OCI-LY1 (cell line): Measurements from ENCODE around the gene JUN.

Source experiments
- H2AFZ ChIP-seq: fragments of 200-600 bp; sonication (generic), shearing (Covaris generic); 2 replicates; pipeline ENCODE4 v1.6.0; 2014; ENCODE audit warnings: antibody characterized with exemption, mild to moderate bottlenecking, low read length
- H3F3A ChIP-seq: fragments of 200-600 bp; sonication (generic), shearing (Covaris generic); 2 replicates; pipeline ENCODE4 v1.6.0; 2014; ENCODE audit warnings: mild to moderate bottlenecking, antibody characterized with exemption, low read length, moderate library complexity; ENCODE audit not compliant: insufficient read depth
- H3K27ac ChIP-seq: fragments of 200-600 bp; sonication (generic); 2 replicates; pipeline ENCODE4 v1.5.1; 2014; ENCODE audit warnings: low read length, mixed run types, mild to moderate bottlenecking, low read depth; ENCODE audit not compliant: poor library complexity, severe bottlenecking
- H3K27me3 ChIP-seq: fragments of 200-600 bp; sonication (generic); 2 replicates; pipeline ENCODE4 v1.6.0; 2014; ENCODE audit warnings: antibody characterized with exemption, mild to moderate bottlenecking, low read length, moderate library complexity; ENCODE audit not compliant: insufficient read depth
- H3K36me3 ChIP-seq: fragments of 200-600 bp; sonication (generic); 2 replicates; pipeline ENCODE4 v1.6.1; 2014; ENCODE audit warnings: mild to moderate bottlenecking, antibody characterized with exemption, low read length, moderate library complexity, mixed read lengths; ENCODE audit not compliant: insufficient read depth
- H3K4me1 ChIP-seq: fragments of 200-600 bp; sonication (generic); 2 replicates; pipeline ENCODE4 v1.5.1; 2014; ENCODE audit warnings: mild to moderate bottlenecking, low read length, moderate library complexity; ENCODE audit not compliant: insufficient read depth, severe bottlenecking
- H3K4me2 ChIP-seq: fragments of 200-600 bp; sonication (generic), shearing (Covaris generic); 2 replicates; pipeline ENCODE4 v1.6.1; 2014; ENCODE audit warnings: low read length
- H3K4me3 ChIP-seq: fragments of 200-600 bp; sonication (generic); 2 replicates; pipeline ENCODE4 v1.5.1; 2014; ENCODE audit warnings: low read length, low read depth, mild to moderate bottlenecking, mixed read lengths; ENCODE audit not compliant: poor library complexity, severe bottlenecking
- H3K79me2 ChIP-seq: fragments of 200-600 bp; shearing (Covaris generic); 2 replicates; pipeline ENCODE4 v1.6.1; 2016; ENCODE audit warnings: mixed run types, low read length, mixed read lengths; ENCODE audit not compliant: insufficient read depth
- H3K9ac ChIP-seq: fragments of 200-600 bp; sonication (generic), shearing (Covaris generic); 2 replicates; pipeline ENCODE4 v1.6.1; 2014; ENCODE audit warnings: mild to moderate bottlenecking, low read length, mixed read lengths
- H3K9me2 ChIP-seq: fragments of 200-600 bp; sonication (generic), shearing (Covaris generic); 2 replicates; pipeline ENCODE4 v1.6.1; 2014; ENCODE audit warnings: low read depth, mild to moderate bottlenecking, low read length, mixed read lengths
- H3K9me3 ChIP-seq: fragments of 200-600 bp; shearing (Covaris generic); 2 replicates; pipeline ENCODE4 v1.6.1; 2014; ENCODE audit warnings: low read length, mixed read lengths
- H4K20me1 ChIP-seq: fragments of 200-600 bp; sonication (generic), shearing (Covaris generic); 2 replicates; pipeline ENCODE4 v1.6.0; 2016; ENCODE audit warnings: mild to moderate bottlenecking, low read length; ENCODE audit not compliant: insufficient read depth
- CTCF ChIP-seq: fragments of 200-600 bp; sonication (generic), shearing (Covaris generic); IDR thresholded peaks from 2 replicates; pipeline ENCODE4 v1.5.1; 2017; ENCODE audit warnings: mild to moderate bottlenecking, antibody characterized with exemption, low read length, moderate library complexity, mixed read lengths
- EZH2 ChIP-seq: fragments of 200-600 bp; sonication (generic), shearing (Covaris generic); IDR thresholded peaks from 2 replicates; pipeline ENCODE4 v1.8.0; 2017; ENCODE audit warnings: borderline replicate concordance, mixed run types, mild to moderate bottlenecking, antibody characterized with exemption, low read length, moderate library complexity, mixed read lengths

JUN gene

GRCh38 chr1:58783993-58784757 lies at the start of gene JUN:
JUN (minus strand) TSS chr1:58784047; CDS start chr1:58783070, 977 bp downstream.
- H3F3A ChIP-seq: no peaks in the 10 kb centered on the region

DNA sequence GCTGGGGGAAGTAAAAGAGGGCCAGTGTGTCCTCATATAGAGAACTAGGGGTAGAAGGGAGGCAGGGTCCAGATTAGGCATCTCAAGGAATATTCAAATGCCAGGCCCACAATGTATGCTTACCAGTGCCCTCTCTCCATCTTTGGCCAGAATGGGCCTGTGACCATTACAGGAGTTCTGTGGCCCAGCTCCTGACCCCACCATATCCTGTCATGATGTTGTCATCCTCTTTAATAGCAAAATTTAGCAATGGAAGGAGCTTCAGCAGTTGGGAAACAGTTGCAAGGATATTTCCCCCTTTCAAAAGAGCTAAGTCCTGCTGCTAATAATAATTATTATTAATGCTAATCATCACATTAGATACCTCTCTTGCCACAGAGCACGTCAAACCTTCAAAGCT lies 49.3 kb upstream of the JUN start:
- H3K27ac ChIP-seq: no peak overlapping the region
- no peaks in the 10 kb centered on the region for H3K4me1 ChIP-seq
- H2AFZ ChIP-seq: no peak overlapping the region
- H3K9ac ChIP-seq: no peak overlapping the region
- H4K20me1 ChIP-seq: no peaks in the 10 kb centered on the region
- no peaks in the 10 kb centered on the region for H3K9me2 ChIP-seq
- TF ChIP-seq EZH2 (no peak), CTCF (no peak)
- no peaks in the 10 kb centered on the region for H3K27me3 ChIP-seq
- no peak overlapping the region for H3K4me2 ChIP-seq
- H3F3A ChIP-seq: no peaks in the 10 kb centered on the region
- no peaks in the 10 kb centered on the region for H3K36me3 ChIP-seq
- no peak overlapping the region for H3K4me3 ChIP-seq
- no peaks in the 10 kb centered on the region for H3K79me2 ChIP-seq
- no peaks in the 10 kb centered on the region for H3K9me3 ChIP-seq

More at GRCh38 chr1:58783993-58784757, at the start of gene JUN:
- Histone ChIP-seq H3K27ac (peak within 1 kb of the TSS; percentile 21), H3K27me3 (no peaks in the 10 kb centered on the region; the same call in 1 of the 2 replicates), H3K9me3 (no peaks in the 10 kb centered on the region), H3K9ac (peak within 1 kb of the TSS; percentile 76), H3K9me2 (no peaks in the 10 kb centered on the region), H3K4me2 (peak within 1 kb of the TSS; percentile 82), H3K4me1 (peaks cover 30% of the 10 kb centered on the region), H4K20me1 (no peaks in the 10 kb centered on the region), H2AFZ (no peak within 1 kb of the TSS), H3K4me3 (peak within 1 kb of the TSS; percentile 72), H3K79me2 (no peaks in the 10 kb centered on the region), H3K36me3 (no peaks in the 10 kb centered on the region; the same call in 1 of the 2 replicates)
- TF ChIP-seq CTCF (no peak), EZH2 (no peak)

DNA sequence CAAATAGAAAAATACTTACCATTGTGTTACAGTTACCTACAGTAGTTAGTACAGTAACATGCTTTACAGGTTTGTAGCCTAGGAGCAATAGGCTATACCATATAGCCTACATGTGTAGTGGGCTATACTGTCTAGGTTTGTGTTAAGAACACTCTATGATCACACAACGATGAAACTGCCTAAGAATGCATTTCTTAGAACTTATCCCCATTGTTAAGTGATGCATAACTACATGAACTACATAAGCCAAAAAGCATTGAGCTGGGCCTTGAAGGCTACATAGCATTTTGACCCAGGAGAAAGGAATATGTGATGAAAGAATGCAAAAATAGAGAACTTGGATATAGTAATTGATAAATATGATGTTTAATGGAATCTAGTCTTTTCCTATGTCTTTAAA lies 46.4 kb upstream of the JUN start:
- Histone ChIP-seq H3F3A (no peaks in the 10 kb centered on the region), H3K9me2 (no peaks in the 10 kb centered on the region), H3K9me3 (peaks cover 11% of the 10 kb centered on the region), H3K27me3 (no peaks in the 10 kb centered on the region; the same call in 1 of the 2 replicates), H3K9ac (no peak overlapping the region), H3K4me1 (no peaks in the 10 kb centered on the region), H3K79me2 (no peaks in the 10 kb centered on the region), H3K4me2 (no peak overlapping the region), H2AFZ (no peak overlapping the region), H3K27ac (no peak overlapping the region), H3K4me3 (no peak overlapping the region), H3K36me3 (no peaks in the 10 kb centered on the region), H4K20me1 (no peaks in the 10 kb centered on the region)
- TF ChIP-seq CTCF (no peak), EZH2 (no peak)
